IMR-90 (cell line): ENCODE results near the gene PEX11G.
"Not testable (repeated sequence)": the region's sequence is repeated elsewhere in the genome, so short reads cannot be mapped to it uniquely, and the experiment has no call there.

Experiments used
- BHLHE40 ChIP-seq: fragments of 150-350 bp; IDR thresholded peaks from 2 replicates; pipeline ENCODE4 v1.6.1; 2016; ENCODE audit warnings: mild to moderate bottlenecking, low read depth, low read length
- CEBPB ChIP-seq: IDR thresholded peaks from 2 replicates; pipeline ENCODE4 v1.6.1; 2012; ENCODE audit warnings: low read depth, low read length, improper control_type of control experiment
- CTCF ChIP-seq: conservative IDR thresholded peaks from 2 replicates; pipeline ENCODE4 v1.5.1; 2012; ENCODE audit warnings: mild to moderate bottlenecking, low read depth, low read length, improper control_type of control experiment
- FOS ChIP-seq: fragments of 150-350 bp; IDR thresholded peaks from 2 replicates; pipeline ENCODE4 v1.6.1; 2016; ENCODE audit warnings: low read depth, low read length
- NFE2L2 ChIP-seq: fragments of 150-350 bp; IDR thresholded peaks from 2 replicates; pipeline ENCODE4 v1.6.1; 2016; ENCODE audit warnings: low read depth, mild to moderate bottlenecking, low read length
- POLR2A ChIP-seq: IDR thresholded peaks from 2 replicates; pipeline ENCODE4 v1.6.1; 2012; ENCODE audit warnings: mild to moderate bottlenecking, low read depth, low read length
- RAD21 ChIP-seq: IDR thresholded peaks from 2 replicates; pipeline ENCODE4 v1.6.1; 2012; ENCODE audit warnings: low read length, improper control_type of control experiment
- RFX5 ChIP-seq: IDR thresholded peaks from 2 replicates; pipeline ENCODE4 v1.8.0; 2012; ENCODE audit warnings: low read depth, mild to moderate bottlenecking, low read length, moderate library complexity
- SMC3 ChIP-seq: fragments of 150-350 bp; IDR thresholded peaks from 2 replicates; pipeline ENCODE4 v1.6.1; 2016; ENCODE audit warnings: low read depth, mild to moderate bottlenecking, antibody characterized with exemption, low read length, moderate library complexity
- USF2 ChIP-seq: fragments of 150-350 bp; IDR thresholded peaks from 2 replicates; pipeline ENCODE4 v1.6.1; 2017; ENCODE audit warnings: mild to moderate bottlenecking, antibody characterized with exemption, low read length, low read depth

- not testable (repeated sequence) for TF ChIP-seq CTCF, POLR2A, FOS, CEBPB, SMC3, RFX5, BHLHE40, RAD21, NFE2L2, USF2
Measured at GRCh38 chr19:7449391-7450070, 39.3 kb downstream of the PEX11G start.
